ENCODE measurements around the gene EEF1AKMT1. TPM values are rescaled to one million over a fixed set of nuclear protein-coding genes. Genes with fewer than 3 reads are reported as not detected.
A peak's percentile ranks its signal among the peaks of the same experiment; 100 is the strongest.

Gene EEF1AKMT1
- total RNA-seq, 2 experiments from 2014 or later: 1.9 to 2.5 TPM

DNA sequence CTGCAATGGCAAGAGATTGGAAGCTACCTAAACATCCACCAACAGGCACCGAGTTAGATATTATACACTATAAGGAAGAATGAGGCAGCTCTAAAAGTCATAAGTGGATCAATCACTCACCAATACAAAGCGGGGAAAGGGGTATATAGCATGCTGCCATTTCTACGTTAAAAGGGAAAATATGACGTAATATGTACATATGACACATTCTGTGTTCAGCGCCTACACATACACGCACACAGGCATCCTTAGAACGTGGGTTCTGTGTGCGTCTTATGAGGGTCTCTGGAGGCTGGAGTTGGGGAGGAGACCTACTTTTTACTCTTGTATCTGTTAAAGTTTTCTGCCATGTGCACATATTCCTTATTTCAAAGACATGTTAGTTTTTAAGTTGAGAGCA lies 64.4 kb downstream of the EEF1AKMT1 start:
- Mint-ChIP-seq H3K4me3 (no peak overlapping the region), H3K36me3 (ENCODE audit: low read depth) (no peaks in the 10 kb centered on the region), H3K27ac (no peak overlapping the region), H3K4me1 (ENCODE audit: low read depth) (peaks cover 11% of the 10 kb centered on the region), H3K27me3 (peaks cover 4% of the 10 kb centered on the region), H3K9me3 (no peaks in the 10 kb centered on the region)
- no peak overlapping the region for H3K27ac ChIP-seq (ENCODE audit: low read depth in 1 of 2, low read length in 2 of 2)
- H3K27me3 ChIP-seq (ENCODE audit: control insufficient read depth in 1 of 2, insufficient read depth in 2 of 2, low read length in 2 of 2): no peaks in the 10 kb centered on the region
- DNase-seq: no peak
- TF ChIP-seq, protein P1, sequence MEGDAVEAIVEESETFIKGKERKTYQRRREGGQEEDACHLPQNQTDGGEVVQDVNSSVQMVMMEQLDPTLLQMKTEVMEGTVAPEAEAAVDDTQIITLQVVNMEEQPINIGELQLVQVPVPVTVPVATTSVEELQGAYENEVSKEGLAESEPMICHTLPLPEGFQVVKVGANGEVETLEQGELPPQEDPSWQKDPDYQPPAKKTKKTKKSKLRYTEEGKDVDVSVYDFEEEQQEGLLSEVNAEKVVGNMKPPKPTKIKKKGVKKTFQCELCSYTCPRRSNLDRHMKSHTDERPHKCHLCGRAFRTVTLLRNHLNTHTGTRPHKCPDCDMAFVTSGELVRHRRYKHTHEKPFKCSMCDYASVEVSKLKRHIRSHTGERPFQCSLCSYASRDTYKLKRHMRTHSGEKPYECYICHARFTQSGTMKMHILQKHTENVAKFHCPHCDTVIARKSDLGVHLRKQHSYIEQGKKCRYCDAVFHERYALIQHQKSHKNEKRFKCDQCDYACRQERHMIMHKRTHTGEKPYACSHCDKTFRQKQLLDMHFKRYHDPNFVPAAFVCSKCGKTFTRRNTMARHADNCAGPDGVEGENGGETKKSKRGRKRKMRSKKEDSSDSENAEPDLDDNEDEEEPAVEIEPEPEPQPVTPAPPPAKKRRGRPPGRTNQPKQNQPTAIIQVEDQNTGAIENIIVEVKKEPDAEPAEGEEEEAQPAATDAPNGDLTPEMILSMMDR (IDR thresholded peaks at IDR 0.05): no peak
- no peaks in the 10 kb centered on the region for H3K36me3 ChIP-seq (ENCODE audit: insufficient read depth, low read length)
- ChIA-PET CTCF (no interaction called here), POLR2A (no interaction called here)
- no peak for ATAC-seq (ENCODE audit: poor library complexity)
- peaks cover 15% of the 10 kb centered on the region for H3K4me1 ChIP-seq (ENCODE audit: insufficient read depth, low read length)
- no peaks in the 10 kb centered on the region for H3K9me3 ChIP-seq (ENCODE audit: control insufficient read depth in 1 of 2, insufficient read depth in 1 of 2, low read length in 2 of 2)
- intact Hi-C loops (cut with DNase I, micrococcal nuclease): loop anchor here (5.0 to 10.0 kb wide), 4 partner anchors 185 to 585 kb away; partner anchors contain the start of genes CRYL1 (in 1 of the 2) and GJB2 (in 1 of the 2)
- no peak overlapping the region for H3K4me3 ChIP-seq (ENCODE audit: low read length)

- Histone ChIP-seq H3K4me1 (ENCODE audit: insufficient read depth, low read length) (peaks cover 16% of the 10 kb centered on the region), H3K36me3 (ENCODE audit: insufficient read depth, low read length) (no peaks in the 10 kb centered on the region), H3K27me3 (ENCODE audit: control insufficient read depth in 1 of 2, insufficient read depth in 2 of 2, low read length in 2 of 2) (no peaks in the 10 kb centered on the region), H3K27ac (ENCODE audit: low read depth in 1 of 2, low read length in 2 of 2) (no peak overlapping the region), H3K9me3 (ENCODE audit: control insufficient read depth in 1 of 2, insufficient read depth in 1 of 2, low read length in 2 of 2) (no peaks in the 10 kb centered on the region), H3K4me3 (ENCODE audit: low read length) (no peak overlapping the region)
- Mint-ChIP-seq H3K27me3 (no peaks in the 10 kb centered on the region), H3K4me1 (ENCODE audit: low read depth) (peaks cover 8% of the 10 kb centered on the region), H3K4me3 (no peak overlapping the region), H3K9me3 (no peaks in the 10 kb centered on the region), H3K27ac (no peak overlapping the region), H3K36me3 (ENCODE audit: low read depth) (no peaks in the 10 kb centered on the region)
- no peak for ATAC-seq (ENCODE audit: poor library complexity)
- TF ChIP-seq, protein P1 (IDR thresholded peaks at IDR 0.05): no peak
- intact Hi-C loops (cut with DNase I, micrococcal nuclease): loop anchor here (5.0 to 10.0 kb wide), 4 partner anchors 183 to 587 kb away; partner anchors contain the start of genes CRYL1 (in 1 of the 2) and GJB2 (in 1 of the 2)
- POLR2A ChIA-PET: no interaction called here
- CTCF ChIA-PET: interaction anchor here (0.6 kb wide), 1 partner anchor 824 kb away, joined by 4 read pairs; no protein-coding TSS in a partner anchor
- DNase-seq: no peak
Observed at GRCh38 chr13:20708216-20708615, 65.5 kb downstream of the EEF1AKMT1 start.

- ATAC-seq (ENCODE audit: poor library complexity) (no peak), DNase-seq (no peak)
- Mint-ChIP-seq H3K36me3 (ENCODE audit: low read depth) (no peaks in the 10 kb centered on the region), H3K4me3 (peak overlapping the region; percentile 73), H3K4me1 (ENCODE audit: low read depth) (peaks cover 7% of the 10 kb centered on the region), H3K27me3 (peaks cover 9% of the 10 kb centered on the region), H3K27ac (no peak overlapping the region), H3K9me3 (no peaks in the 10 kb centered on the region)
- no peak overlapping the region for H3K4me3 ChIP-seq (ENCODE audit: low read length)
- no peak overlapping the region for H3K27ac ChIP-seq (ENCODE audit: low read depth in 1 of 2, low read length in 2 of 2)
- peaks cover 2 to 11% of the 10 kb centered on the region in 2 experiments for H3K27me3 ChIP-seq (ENCODE audit: control insufficient read depth in 1 of 2, insufficient read depth in 2 of 2, low read length in 2 of 2)
- intact Hi-C loops (cut with DNase I, micrococcal nuclease): loop anchor here (5.0 to 10.0 kb wide), 4 partner anchors 182 to 588 kb away; partner anchors contain the start of genes CRYL1 (in 1 of the 2) and GJB2 (in 1 of the 2)
- no peaks in the 10 kb centered on the region for H3K9me3 ChIP-seq (ENCODE audit: control insufficient read depth in 1 of 2, insufficient read depth in 1 of 2, low read length in 2 of 2)
- ChIA-PET CTCF (interaction anchor here (0.7 to 1.2 kb wide), 2 partner anchors 122 to 159 kb away, joined by 3 read pairs; no protein-coding TSS in a partner anchor), POLR2A (no interaction called here)
- TF ChIP-seq, protein P1 (IDR thresholded peaks at IDR 0.05): no peak
- peaks cover 14% of the 10 kb centered on the region for H3K4me1 ChIP-seq (ENCODE audit: insufficient read depth, low read length)
- no peaks in the 10 kb centered on the region for H3K36me3 ChIP-seq (ENCODE audit: insufficient read depth, low read length)
Observed at GRCh38 chr13:20706661-20707060, 67.1 kb downstream of the EEF1AKMT1 start.
